Aorta (tissue), 5 donors: ENCODE results near the gene WDR64. TPM values are rescaled to one million over a fixed set of nuclear protein-coding genes. Genes with fewer than 3 reads are reported as not detected.

Experiments used
- ATAC-seq: fragments of 200-7000 bp; cut with Tn5 transposase; one replicate; pipeline ENCODE4 v1.9.1; 2022; ENCODE audit warnings: moderate library complexity; ENCODE audit not compliant: low FRiP score
- DNase-seq, 2 donors: peaks; one replicate each; pipeline ENCODE4 v3.0.0-alpha.2; 2020
- H3K27ac ChIP-seq, 2 donors: one replicate each; pipeline ENCODE4 v1.5.1; 2013; ENCODE audit warnings: low read length in 2 of 2, mild to moderate bottlenecking in 2 of 2, moderate library complexity in 2 of 2, control low read depth in 1 of 2, inconsistent platforms in 1 of 2, low read depth in 1 of 2
- H3K27me3 ChIP-seq, 2 donors: one replicate each; pipeline ENCODE4 v1.6.1; 2013; ENCODE audit warnings: control low read depth in 1 of 2, low read length in 1 of 2, mild to moderate bottlenecking in 1 of 2, moderate library complexity in 1 of 2; ENCODE audit not compliant: insufficient read depth in 2 of 2, control insufficient read depth in 1 of 2
- H3K36me3 ChIP-seq, 2 donors: one replicate each; pipeline ENCODE4 v1.6.1; 2013; ENCODE audit warnings: control low read depth in 1 of 2, low read length in 1 of 2, mild to moderate bottlenecking in 1 of 2; ENCODE audit not compliant: insufficient read depth in 2 of 2, control insufficient read depth in 1 of 2
- H3K4me1 ChIP-seq, 2 donors: one replicate each; pipeline ENCODE4 v1.6.1; 2013; ENCODE audit warnings: low read length in 2 of 2, control low read depth in 1 of 2, mild to moderate bottlenecking in 1 of 2, moderate library complexity in 1 of 2; ENCODE audit not compliant: insufficient read depth in 2 of 2, control insufficient read depth in 1 of 2
- H3K4me3 ChIP-seq, 2 donors: one replicate each; pipeline ENCODE4 v1.5.1; 2013; ENCODE audit warnings: low read length in 2 of 2, control low read depth in 1 of 2, mild to moderate bottlenecking in 1 of 2
- H3K9me3 ChIP-seq: one replicate; pipeline ENCODE4 v1.6.1; 2013; ENCODE audit warnings: mild to moderate bottlenecking, low read length; ENCODE audit not compliant: control insufficient read depth
- WGBS, 2 donors: extraction: QIAGEN DNeasy Blood & Tissue Kit; methylation state at CpG; one replicate each; pipeline ENCODE4 v1.1.7; 2013; 5-methylcytosine and 5-hydroxymethylcytosine counted together
- intact Hi-C, 2 donors: fragments of 100-400 bp; cut with DNase I; formaldehyde crosslinking; loops; one replicate each; pipeline versions ENCODE4 v1.14.2 to v1.15.0; 2022
- polyA plus RNA-seq, 2 donors: library from polyadenylated mRNA; stranded (reverse); fragments of 200-250 nt; gene quantifications; one replicate each; pipeline ENCODE4 v1.2.3, GENCODE V29; 2013
- total RNA-seq, 2 donors: library from RNA; stranded (reverse); fragmentation: NEBNext Ultra II Directional; extraction: Animal tissue kit (Norgen Biotek cat#: 25700); gene quantifications; one replicate each; pipeline ENCODE4 v1.2.1, GENCODE V29; 2021
- donor health status: healthy with polysubstance abuse.
- donor health status: Bipolar disorder and iron deficiency.
- donor health status: DM: no; HTN: no; CAD: no.
- donor health status: DM: no; HTN: no; CAD: no.
- donor health status: DM: yes; HTN: yes; CAD: no.

WDR64 gene
- total and polyA plus RNA-seq, 4 donors: not detected

DNA sequence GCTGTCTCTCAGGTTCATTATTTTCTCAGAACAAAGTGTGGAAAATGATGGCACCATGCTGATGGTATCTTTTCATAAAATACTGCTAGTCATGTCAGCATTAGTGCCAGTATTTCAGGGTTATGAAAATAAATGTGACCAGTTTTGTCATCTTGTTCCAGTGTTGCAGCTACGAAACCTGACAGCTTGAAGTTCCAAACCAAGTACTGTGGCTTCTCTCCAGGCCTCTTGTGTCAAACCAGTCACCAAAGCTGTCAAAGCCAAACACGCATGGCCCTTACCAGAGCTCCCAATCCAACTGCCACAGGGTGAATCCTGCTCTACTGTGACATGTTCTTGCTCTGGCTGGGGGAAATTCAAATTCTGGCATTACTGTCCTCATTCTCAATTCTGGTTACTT, 175.2 kb downstream of the WDR64 start:
- peaks cover 0 to 1% of the 10 kb centered on the region in 2 donors for H3K4me1 ChIP-seq
- no peaks in the 10 kb centered on the region for H3K9me3 ChIP-seq
- whole genome bisulfite sequencing, 2 donors: 11 to 16% methylated on average over 2 of the region's 2 CpGs
- intact Hi-C loops: loop anchor here in 1 of 2 donors (5.0 kb wide), 1 partner anchor 80 kb away; no protein-coding TSS in a partner anchor
- ATAC-seq (no peak), DNase-seq (no peak)
- H3K27me3 ChIP-seq: no peaks in the 10 kb centered on the region
- no peaks in the 10 kb centered on the region for H3K36me3 ChIP-seq
- H3K4me3 ChIP-seq: no peak overlapping the region
- H3K27ac ChIP-seq: peak overlapping the region in 1 of 2 donors; percentile 54

DNA sequence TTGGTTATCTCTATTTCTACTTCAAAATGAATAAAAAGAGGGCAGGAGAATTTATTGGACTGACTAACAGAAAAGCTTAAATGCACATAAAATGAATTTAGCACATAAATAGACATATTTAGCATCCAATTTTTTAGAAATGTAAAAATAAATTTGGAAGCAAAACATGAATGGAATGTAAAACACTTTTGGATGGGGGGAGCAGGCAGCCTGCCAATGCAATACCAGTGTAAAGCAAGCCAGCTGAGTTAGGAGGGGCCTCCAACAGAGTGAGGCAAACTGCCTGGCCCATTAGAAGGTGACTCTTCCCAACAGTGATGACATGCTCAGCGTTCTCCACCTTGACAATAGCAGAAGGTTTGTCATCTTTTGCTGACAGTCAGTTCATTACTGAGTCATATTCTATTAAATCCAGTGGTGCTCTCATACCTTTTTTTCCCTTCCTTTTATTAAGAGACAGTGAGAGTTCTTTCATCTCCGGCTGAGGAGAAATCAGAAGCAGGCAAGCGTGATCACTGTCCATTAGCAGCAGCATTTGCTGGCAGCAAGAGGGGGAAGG, 176.5 kb downstream of the WDR64 start:
- 37 to 42% methylated on average over 3 of the region's 3 CpGs for WGBS, 2 donors
- DNase-seq: no peak
- Histone ChIP-seq H3K4me3 (no peak overlapping the region), H3K9me3 (no peaks in the 10 kb centered on the region), H3K4me1 (peaks cover 0 to 1% of the 10 kb centered on the region in 2 donors), H3K27ac (peak overlapping the region in 1 of 2 donors; percentile 33), H3K36me3 (no peaks in the 10 kb centered on the region), H3K27me3 (no peaks in the 10 kb centered on the region)
- no peak for ATAC-seq
- intact Hi-C loops: loop anchor here in 1 of 2 donors (5.0 kb wide), 1 partner anchor 81 kb away; no protein-coding TSS in a partner anchor

DNA sequence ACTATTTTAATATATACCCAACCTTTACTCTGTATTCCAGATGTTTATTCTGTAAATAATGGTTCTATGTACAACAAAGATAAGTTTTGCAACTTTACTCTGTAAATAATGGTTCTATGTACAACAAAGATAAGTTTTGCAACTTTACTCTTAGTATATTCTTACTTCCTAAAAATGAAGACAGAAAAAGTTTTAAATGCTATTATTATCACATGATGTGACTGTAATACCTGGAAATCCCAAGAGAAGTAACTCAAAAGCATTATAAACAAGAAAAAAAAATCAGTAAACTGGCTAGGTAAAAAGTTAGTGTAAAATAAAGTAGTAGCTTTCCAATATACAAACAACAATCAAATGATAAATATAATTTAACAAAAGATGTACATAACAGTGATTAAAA, 177.4 kb downstream of the WDR64 start:
- DNase-seq: no peak
- H3K27me3 ChIP-seq: no peaks in the 10 kb centered on the region
- no peak overlapping the region for H3K27ac ChIP-seq
- intact Hi-C loops: loop anchor here in 1 of 2 donors (5.0 kb wide), 1 partner anchor 82 kb away; no protein-coding TSS in a partner anchor
- no peak for ATAC-seq
- peaks cover 0 to 1% of the 10 kb centered on the region in 2 donors for H3K4me1 ChIP-seq
- no peaks in the 10 kb centered on the region for H3K9me3 ChIP-seq
- no peak overlapping the region for H3K4me3 ChIP-seq
- no peaks in the 10 kb centered on the region for H3K36me3 ChIP-seq

DNA sequence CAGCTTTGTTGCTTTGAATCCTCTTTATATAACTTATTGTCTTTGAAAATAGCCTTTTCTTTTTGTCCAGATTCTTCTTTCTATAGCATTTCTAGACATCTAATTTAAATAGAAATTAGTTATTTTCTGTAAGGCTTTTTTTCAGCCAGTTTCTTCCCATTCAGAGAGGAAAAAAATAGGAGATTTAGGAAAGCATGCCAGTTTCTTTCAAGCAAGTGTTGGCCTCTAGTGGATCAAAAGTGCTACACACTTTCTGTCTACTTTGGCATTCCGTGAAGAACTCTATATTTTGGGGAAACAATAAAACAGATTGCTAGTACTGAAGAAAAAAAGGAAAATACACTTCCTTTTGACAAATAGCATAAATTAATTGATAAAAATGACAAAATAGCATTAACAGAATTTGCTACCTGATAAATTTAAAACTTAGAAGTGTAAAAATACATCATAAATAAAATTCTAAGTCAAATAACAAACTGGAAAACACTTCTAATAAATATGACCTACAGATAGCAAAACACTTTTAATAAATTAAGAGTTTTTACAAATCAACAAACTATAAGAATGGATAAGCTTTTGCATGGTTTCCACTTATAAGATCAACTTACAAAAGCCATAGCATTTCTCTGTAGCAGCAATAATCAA, 182.8 kb downstream of the WDR64 start:
- Histone ChIP-seq H3K27me3 (no peaks in the 10 kb centered on the region), H3K4me3 (no peak overlapping the region), H3K9me3 (no peaks in the 10 kb centered on the region), H3K36me3 (no peaks in the 10 kb centered on the region), H3K4me1 (no peaks in the 10 kb centered on the region), H3K27ac (no peak overlapping the region)
- 2 to 3% methylated on average over 1 of the region's 1 CpG for WGBS, 2 donors
- DNase-seq: no peak
- ATAC-seq: no peak
- intact Hi-C loops: loop anchor here (2.0 to 10.0 kb wide), 3 partner anchors 223 to 300 kb away; partner anchors contain the start of gene KMO (in 1 of the 2)

DNA sequence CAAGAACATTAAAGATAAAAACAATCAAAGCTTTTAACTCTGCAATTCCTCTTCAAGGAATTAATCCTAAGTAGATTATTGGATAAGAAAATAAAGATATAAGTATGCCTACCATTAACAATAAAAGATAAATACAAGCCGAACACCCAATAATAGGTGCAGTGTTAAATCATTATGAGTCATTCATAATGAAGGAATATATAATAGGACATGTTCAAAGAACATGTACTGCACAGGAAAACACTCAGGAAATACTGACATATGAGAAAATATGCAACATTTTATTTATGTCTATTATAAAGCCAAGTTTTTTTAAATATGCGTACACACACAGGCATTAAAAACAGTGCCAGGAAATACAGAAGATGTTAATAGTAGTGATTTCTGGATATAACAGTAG, 184.9 kb downstream of the WDR64 start:
- no peak for ATAC-seq
- Histone ChIP-seq H3K4me1 (no peaks in the 10 kb centered on the region), H3K36me3 (no peaks in the 10 kb centered on the region), H3K9me3 (no peaks in the 10 kb centered on the region), H3K27me3 (no peaks in the 10 kb centered on the region), H3K4me3 (no peak overlapping the region), H3K27ac (no peak overlapping the region)
- DNase-seq: no peak
- 63 to 95% methylated on average over 2 of the region's 2 CpGs for WGBS, 2 donors
- intact Hi-C loops: loop anchor here in 1 of 2 donors (10.0 kb wide), 1 partner anchor 302 kb away; the partner anchor contains the start of gene KMO

DNA sequence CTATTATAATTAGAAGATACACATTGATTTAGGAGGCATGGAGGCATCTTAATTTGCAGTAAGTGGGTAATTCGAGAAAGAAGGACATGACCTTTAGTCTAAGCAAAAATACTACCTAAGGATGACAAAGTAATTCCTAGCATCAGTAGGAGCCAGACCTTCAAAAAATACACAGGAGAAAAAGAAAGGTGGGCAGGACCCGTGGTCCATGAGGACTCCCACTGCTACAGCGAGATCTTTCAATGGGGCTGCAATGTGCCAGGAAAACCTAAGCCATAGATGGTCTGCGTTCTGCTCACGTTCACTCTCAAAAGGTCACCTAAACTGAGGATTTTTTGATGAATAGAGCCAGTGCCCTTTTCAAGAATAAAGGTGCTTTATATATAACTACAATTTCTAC, 185.3 kb downstream of the WDR64 start:
- Histone ChIP-seq H3K9me3 (no peaks in the 10 kb centered on the region), H3K27ac (no peak overlapping the region), H3K4me3 (no peak overlapping the region), H3K27me3 (no peaks in the 10 kb centered on the region), H3K36me3 (no peaks in the 10 kb centered on the region), H3K4me1 (no peaks in the 10 kb centered on the region)
- intact Hi-C loops: loop anchor here in 1 of 2 donors (10.0 kb wide), 1 partner anchor 303 kb away; the partner anchor contains the start of gene KMO
- WGBS, 2 donors: 75 to 81% methylated on average over 5 of the region's 5 CpGs
- DNase-seq (no peak), ATAC-seq (no peak)

DNA sequence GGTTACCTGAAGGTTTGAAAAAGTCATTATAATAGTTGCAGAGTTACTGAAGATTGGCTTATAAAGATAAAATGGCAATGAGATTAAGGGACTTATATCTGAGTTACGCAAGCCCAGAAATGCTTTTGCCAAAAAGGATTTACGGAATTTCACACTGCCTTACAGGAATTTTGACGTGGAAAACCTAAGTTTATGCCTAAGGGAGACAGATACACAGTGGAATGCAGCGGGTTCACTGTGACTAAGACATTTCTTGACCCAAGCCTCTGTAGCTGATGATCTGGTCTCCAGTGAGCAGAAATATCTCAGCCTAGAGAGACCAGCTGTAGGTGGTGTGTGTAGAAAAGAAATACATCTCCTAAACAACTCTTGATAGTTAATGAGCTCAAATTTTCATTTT, 185.8 kb downstream of the WDR64 start:
- Histone ChIP-seq H3K9me3 (no peaks in the 10 kb centered on the region), H3K27me3 (no peaks in the 10 kb centered on the region), H3K36me3 (no peaks in the 10 kb centered on the region), H3K4me3 (no peak overlapping the region), H3K27ac (no peak overlapping the region), H3K4me1 (no peaks in the 10 kb centered on the region)
- DNase-seq (no peak), ATAC-seq (no peak)
- intact Hi-C loops: loop anchor here in 1 of 2 donors (10.0 kb wide), 1 partner anchor 303 kb away; the partner anchor contains the start of gene KMO
- 57 to 73% methylated on average over 4 of the region's 4 CpGs for WGBS, 2 donors

DNA sequence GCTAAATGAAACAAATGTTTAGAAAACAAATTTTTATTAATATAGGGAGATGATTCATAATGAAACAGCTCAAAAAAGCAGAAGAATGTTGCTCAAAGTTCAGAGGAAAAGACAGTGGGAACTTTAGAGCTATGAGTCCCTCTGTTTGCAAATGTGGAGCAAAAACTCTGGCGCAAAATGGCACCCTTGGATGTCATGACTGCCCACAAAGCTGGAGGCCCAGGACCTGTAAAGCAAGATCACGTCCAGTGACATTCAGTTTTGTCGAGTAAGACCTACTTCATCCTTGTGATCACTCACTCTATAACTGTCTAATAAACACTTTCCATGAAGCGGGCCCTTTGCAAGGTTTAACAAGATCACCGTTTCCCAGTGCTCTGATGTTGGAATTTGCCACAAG, 186.8 kb downstream of the WDR64 start:
- intact Hi-C loops: loop anchor here in 1 of 2 donors (10.0 kb wide), 1 partner anchor 304 kb away; the partner anchor contains the start of gene KMO
- ATAC-seq: no peak
- 96 to 98% methylated on average over 5 of the region's 5 CpGs for WGBS, 2 donors

More for the DNA sequence above, 186.8 kb downstream of the WDR64 start:
- H3K36me3 ChIP-seq: no peaks in the 10 kb centered on the region
- no peaks in the 10 kb centered on the region for H3K27me3 ChIP-seq
- no peaks in the 10 kb centered on the region for H3K9me3 ChIP-seq
- H3K4me3 ChIP-seq: no peak overlapping the region
- no peaks in the 10 kb centered on the region for H3K4me1 ChIP-seq
- H3K27ac ChIP-seq: no peak overlapping the region
- DNase-seq: no peak
